ENCODE measurements around the gene GPR27.

The GPR27 gene, protein sequence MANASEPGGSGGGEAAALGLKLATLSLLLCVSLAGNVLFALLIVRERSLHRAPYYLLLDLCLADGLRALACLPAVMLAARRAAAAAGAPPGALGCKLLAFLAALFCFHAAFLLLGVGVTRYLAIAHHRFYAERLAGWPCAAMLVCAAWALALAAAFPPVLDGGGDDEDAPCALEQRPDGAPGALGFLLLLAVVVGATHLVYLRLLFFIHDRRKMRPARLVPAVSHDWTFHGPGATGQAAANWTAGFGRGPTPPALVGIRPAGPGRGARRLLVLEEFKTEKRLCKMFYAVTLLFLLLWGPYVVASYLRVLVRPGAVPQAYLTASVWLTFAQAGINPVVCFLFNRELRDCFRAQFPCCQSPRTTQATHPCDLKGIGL

DNA sequence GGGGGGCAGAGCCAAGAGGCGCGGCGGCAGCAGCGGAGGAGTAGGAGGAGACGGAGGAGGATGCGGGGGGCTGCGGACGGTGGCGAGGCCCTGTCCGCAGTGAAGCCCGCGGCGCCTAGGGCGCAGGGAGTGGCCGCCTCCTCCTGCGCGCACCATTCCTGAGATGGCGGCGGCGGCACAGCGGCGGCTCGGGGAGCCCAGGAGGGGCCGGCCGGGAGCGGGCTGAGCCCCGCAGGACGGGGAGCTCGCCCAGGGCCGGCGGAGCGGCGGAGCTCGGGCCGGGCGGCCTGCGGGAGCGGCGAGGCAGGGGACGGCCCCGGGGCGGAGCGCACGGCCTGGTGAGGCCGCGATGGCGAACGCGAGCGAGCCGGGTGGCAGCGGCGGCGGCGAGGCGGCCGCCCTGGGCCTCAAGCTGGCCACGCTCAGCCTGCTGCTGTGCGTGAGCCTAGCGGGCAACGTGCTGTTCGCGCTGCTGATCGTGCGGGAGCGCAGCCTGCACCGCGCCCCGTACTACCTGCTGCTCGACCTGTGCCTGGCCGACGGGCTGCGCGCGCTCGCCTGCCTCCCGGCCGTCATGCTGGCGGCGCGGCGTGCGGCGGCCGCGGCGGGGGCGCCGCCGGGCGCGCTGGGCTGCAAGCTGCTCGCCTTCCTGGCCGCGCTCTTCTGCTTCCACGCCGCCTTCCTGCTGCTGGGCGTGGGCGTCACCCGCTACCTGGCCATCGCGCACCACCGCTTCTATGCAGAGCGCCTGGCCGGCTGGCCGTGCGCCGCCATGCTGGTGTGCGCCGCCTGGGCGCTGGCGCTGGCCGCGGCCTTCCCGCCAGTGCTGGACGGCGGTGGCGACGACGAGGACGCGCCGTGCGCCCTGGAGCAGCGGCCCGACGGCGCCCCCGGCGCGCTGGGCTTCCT, at the start of gene GPR27:
GPR27 (plus strand) TSS at position 155 of the 909 bp plus-strand sequence; CDS start at position 350, 195 bp downstream.
- DNase-seq, result no peak

DNA sequence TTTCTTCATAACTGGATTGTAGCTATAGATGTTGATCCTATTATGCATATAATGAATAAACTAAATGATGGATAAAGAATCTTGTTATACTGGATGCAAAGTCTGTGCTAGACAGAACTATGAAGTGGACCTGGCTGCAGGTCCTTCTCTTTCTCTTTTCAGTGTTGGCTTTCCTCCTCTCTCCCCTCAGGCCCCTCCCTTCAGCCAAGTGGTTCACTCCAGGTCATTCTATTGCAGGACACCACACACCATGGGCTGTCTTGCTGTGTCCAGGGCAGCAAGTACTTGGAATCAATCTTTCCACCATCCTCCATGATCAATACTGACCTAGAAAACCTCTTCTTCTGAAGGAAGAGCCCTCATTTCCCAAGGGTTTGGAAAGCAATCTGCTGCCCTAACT, 48.7 kb upstream of the GPR27 start:
- DNase-seq, result no peak

DNA sequence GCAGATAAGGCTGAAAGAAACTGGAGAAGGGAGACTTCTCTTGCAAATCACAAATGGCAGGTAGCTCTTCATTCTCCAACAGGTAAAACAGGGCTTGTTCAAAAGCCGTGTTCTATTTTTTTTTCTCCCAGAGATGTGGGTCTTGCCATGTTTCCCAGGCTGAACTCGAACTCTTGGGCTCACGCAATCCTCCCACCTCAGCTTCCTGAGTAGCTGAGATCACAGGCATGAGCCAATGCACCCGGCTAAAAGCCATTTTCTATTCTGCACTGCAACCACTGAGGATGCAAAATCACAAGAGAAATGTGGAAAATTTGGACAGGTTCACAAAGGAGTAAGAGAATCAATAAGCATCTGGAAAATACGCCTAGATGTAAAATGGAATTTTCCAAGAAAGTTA, 48.0 kb upstream of the GPR27 start:
- DNase-seq, result no peak

DNA sequence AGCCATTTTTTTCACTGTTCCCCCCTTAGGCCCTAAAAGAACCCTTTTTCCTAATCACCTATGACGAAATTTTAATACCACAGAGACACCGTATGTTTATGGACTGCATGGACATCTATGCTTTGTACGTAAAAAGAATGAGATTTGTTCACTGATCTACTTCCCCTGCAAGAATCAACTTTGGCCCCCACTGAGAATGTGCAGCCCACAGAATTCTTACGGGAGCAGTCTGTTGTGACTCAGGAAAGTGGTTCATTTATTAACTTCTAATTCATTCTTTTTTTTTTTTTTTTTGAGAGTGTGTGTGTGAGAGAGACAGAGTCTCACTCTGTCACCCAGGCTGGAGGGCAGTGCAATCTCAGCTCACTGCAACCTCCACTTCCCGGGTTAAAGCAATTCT, 46.1 kb upstream of the GPR27 start:
- no peak for DNase-seq

DNA sequence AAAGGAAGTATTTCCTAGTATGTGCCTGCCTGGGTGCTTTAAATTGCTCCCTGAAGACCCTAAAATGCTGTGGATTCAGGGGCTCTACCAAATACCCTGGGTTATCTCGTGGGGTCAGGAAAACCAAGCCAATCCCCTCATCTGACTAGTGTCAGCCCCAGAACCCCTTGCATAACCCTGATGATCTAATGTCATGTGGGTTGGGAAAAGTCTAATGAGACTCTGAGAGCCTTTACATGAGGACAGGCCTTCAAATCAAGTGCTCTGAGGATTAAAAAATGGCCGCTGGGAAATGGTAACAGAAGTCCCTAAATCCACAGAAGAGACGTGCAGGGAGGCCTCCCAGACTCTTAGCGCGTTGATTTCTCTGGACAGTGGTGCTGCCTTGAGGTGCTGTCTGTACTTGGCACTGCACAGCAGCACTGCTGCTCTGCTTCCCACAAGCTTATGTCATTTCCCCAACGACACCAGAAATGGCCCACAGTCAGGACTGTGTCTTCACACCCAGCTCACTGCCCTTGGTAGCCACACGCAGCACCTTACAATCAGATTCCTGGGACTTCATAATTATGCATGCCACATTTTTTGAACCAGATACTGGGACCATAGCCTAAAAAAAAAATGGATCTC, 45.1 kb upstream of the GPR27 start:
- no peak for DNase-seq

DNA sequence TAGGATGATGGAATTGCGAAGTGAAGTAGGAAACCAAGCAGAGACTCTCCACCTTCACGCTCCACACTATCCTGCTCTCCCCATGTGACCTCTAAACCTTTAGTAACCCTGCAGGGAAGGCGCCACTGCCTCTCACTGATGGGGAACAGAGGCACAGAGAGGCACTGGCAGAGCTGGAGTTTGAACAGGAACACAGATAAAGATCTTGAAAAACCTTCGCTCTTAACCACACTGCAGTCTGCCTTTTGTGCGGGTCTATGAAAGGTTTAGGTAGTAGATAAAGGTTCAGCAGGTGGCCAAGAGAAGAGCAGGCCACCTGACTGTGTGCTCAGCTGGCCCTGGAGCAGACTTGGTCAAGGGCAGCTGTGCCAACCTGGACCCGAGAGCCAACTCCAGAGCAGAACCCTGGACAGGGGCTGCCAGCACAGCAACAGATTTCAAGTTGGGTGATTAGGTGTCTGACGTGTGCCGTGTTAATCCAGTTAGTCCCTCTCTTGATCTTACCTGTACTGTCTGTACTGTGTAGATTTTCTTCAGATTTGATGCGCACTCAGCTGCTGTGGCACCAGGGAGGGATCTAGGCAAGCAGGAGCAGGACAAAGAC, 43.6 kb upstream of the GPR27 start:
- DNase-seq, result no peak

DNA sequence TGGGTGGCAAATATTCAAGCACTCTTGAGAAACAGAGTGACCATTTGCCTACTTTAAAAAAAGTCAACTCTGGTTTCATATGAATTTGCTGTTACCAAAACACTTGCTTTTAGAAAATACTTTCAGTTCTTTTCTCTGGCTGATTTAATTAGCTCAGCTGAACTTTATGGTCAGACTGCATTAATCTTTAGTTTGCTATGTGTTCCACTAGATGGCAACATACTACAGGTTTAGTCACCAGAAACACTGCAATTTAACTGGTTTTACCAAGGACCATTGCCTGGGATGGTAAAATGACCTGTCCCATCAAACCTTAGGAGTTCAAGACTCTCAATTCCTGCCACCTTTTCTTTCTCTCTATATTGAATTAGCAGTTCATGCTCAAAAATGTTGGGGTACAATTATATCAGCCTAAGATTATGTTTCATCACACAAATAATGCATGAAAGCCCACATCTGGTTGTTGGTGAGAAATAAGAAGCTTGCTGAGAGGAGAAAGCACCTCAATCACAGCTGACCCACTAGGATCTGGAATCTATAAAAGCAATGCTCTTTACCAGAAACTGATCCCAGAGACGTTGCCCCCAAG, 42.7 kb upstream of the GPR27 start:
- no peak for DNase-seq

DNA sequence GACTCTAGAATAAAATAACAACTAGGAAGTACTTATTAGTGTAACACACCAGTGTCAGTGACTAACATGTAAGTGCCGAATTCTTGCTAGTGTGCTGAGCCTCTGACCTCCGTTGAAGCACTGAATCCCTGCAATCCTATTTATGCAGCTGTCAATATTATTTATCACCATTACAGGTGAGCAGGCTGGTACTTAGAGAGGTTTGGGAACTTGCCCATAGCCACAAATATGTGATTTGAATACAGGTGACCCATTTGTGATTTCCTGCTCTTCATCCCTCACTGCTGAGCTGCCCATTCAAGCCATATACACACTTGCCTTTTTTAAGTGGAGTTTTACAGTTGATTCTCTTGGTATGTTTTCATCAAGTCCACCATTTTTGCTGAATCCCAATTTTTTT, 40.6 kb upstream of the GPR27 start:
- DNase-seq, result no peak

DNA sequence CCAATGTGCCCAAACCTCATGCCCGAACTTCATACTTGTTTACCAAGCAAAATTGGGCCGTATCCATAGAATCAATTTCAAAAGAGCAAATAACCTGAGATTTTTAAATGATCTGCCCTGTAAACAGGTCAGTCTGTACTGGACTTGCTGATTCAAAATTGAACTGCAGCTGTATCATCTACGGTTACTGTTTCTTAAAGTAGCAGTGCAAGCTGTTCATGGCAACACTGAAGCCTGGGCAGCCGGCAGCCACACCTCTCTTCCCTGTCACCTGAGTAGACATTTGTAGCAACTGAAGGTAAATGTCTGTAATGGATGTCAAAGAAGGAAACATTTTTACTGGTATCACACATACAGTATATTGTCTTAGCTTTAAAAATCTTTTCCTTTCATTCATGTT, 39.1 kb upstream of the GPR27 start:
- no peak for DNase-seq

DNA sequence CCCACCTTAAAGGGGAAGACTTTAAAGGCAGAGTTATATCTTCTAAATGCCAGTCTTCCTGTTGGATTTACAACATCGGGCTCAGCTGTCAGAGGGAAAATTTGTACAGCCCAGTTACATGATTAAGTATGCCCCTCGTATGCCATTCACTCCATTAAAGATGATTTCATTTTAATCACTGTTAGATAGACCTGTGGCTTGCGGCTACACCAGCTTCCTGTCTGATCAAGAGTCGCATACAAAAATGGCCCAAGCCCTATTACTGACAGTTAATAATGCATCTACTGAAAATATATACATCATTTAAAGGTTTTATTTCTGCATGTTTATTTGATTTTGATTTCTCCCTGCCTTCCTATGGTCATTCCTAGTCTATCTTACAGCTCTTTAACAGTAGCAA, 35.6 kb upstream of the GPR27 start:
- DNase-seq, result no peak

DNA sequence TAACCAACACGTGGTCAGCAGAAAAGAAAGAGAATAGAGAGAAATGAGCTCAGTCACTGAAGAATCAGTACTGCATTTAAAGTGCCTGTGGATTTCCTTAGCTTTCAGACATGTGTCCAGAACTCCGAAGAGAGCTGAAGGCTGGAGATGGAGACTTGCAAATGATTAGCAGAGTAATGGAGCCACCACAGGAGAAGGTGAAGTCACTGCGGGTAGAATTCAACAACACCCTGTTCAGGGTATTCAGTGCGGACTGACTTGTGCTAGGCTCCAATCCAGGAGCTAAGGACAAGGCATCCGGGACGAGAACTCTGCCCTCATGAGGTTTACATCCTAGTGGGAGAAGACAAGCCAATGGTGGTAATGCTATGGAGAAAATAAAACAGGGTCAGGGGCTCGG, 32.7 kb upstream of the GPR27 start:
- no peak for DNase-seq

DNA sequence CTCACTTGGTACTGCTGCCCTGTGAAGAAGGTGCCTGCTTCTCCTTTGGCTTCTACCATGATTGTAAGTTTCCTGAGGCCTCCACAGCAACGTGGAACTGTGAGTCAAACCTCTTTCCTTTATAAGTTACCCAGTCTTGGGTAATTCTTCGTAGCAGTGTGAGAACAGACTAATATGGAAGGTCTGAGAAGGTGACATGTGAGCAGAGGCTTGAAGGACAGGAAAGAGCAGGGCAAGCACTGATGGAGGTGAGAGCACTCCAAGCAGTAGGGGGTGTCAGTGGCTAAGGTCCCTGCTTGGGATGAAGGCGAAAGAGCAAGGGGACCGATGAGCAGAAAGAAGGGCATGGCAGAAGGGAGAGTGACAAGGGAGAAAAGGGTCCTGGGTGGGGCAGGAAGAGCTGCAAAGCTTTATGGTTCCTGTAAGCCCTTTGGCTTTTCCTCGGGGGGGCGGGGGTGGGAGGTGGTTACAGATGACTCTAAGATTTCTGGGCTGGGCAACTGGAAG, 32.0 kb upstream of the GPR27 start:
- no peak for DNase-seq

DNA sequence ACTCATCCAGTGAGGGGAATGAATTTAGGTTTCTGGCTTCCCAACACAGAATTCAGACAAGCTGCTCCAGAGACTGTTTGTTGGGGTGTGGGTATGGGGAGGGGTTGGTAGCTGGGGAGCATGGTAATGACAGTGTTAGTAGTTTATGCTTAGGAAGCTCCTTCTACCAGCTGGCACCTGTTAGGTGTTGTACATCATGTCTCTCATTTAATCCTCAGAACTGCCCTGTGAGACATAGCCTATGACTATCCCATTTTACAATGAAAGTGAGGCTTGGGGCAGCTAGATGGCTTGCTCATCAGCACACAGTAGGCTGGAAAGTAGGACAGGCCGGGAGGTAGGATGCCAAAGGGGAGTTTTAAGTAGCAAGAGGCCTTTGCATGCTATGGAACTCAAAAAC, 31.0 kb upstream of the GPR27 start:
- DNase-seq, result no peak

DNA sequence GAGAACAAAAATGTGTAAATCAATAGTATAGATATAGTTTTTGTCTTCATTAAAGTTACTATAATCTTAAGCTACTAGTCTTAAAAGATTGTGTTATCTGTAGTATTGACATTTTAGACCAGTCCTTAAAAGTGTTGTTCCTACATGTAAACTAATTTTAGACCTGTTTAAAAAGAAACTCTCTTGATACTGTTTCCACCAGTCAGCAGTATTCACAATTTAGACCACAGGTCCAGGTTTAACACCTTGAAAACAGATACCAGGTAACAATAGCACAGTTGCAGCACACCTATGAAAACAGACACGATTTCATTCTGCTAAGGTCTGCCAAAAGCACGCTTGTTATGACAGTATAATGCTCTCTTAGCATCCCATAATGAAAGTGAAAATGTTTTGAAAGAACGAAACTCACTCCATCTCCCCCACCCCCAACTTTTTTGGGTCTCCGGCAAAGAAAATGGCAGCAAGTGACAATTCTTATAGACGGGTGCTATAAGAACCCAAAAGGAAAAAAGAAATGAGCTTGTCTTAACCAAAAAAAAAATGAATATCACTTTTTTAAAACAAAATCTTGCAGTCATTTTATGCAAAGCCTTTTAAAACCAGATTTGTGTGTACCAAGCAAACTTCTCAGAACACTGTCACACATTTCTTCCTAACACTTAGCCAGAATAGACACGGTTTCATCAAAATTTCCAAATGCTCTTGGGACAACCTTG, 30.0 kb upstream of the GPR27 start:
- no peak for DNase-seq

DNA sequence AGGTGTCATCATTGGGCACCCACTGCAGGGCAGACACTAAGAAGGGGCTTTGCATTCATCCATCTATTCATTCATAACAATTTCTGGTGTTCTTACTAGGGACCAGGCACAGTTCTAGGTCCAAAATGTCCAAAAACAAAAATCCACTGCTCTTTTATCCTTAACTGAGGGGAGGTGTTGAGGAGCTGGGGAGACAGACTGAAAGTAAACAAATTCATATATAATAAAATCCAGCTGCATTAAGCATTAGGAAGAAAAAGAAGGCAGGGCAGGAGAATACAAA, 29.5 kb upstream of the GPR27 start:
- no peak for DNase-seq

DNA sequence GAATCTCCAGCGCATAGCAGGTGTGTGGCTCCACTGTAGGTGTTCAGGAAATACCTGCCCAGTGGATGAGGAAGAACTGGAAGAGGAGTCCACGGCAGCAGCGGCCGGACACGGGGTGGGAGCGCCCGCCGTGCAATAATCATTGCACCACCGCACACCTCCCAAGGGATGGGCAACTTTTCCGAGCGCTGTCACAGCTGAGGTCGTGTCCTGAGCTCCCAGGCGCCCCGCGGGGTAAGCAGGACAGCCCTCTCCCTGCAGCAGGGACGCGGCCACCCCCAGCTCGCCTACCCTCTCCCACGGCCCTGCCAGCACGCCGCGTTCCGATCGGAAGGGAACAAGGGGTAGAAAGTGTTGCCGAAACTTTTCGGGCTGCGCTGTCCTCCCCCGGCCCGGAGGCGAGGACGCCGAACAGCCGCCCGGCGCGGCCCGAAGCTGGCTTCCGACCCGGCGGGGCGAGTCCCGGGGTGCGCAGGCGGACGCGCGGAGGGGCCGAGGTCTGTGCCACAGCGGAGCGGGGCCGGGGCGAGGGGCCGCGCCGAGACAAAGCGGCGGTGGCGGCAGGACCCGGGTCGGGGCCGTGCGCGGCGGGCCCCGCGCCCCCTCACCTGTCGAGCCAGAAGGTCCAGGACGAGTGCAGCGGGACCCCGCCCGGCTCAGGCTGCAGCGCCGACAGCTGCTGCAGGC, 28.9 kb upstream of the GPR27 start:
- DNase-seq, result no peak

DNA sequence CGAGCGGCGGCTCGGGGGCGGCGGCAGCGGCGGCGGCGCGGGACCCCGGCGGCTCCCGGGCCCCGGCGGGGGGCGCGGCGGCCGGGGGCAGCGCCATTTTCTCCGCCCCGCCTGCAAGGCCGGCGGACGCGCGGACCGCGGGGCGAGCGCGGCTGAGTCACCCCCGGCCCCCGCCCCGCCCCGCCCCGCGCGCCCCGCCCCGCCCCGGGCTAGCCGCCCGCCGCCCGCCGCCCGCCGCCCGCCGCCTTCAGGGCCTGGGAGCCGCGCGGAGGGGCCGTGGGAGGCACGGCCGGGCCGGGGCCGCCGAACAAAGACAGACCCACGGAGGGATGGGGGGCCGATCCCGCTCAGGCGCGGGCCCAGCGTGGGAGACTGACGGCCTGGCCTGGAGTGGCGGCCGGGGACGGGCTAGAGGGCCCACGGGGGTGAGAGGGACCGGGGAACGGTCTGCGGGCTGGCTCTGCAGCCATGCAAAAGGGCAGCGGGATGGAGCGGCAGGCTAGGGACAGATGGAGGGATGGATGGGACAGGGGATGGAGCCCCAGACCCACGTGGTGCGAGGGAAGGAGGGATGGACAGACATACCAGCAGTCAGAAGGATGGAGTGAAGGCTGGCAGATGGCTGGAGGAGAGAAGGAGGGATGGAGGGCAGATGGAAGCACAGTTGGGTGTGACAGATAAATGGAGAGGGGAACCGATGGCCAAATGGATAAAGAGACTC, 28.2 kb upstream of the GPR27 start, which contains the start of gene EIF4E3:
EIF4E3 (minus strand) TSS at position 132 of the 721 bp plus-strand sequence; CDS start at position 97, 35 bp downstream.
- DNase-seq, result no peak

DNA sequence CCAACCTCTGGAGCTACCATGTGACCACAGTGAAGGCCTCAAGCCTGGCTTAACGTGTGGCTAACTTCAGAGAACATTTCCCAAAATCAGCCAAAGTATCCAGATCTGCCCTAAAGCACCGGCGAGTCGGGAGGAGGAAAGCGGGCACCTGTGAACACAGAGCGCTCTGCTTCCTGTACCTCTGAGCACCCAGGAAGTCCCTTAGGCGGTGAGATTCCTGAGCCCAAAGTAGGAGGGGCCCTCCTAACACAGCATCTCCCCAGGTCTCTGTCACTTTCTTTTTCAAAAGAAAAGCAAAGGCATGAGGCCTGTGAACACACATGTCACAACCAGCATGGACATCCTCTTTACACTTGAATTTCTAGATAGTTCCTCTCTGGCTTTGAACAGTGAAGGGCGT, 27.5 kb upstream of the GPR27 start:
- no peak for DNase-seq

DNA sequence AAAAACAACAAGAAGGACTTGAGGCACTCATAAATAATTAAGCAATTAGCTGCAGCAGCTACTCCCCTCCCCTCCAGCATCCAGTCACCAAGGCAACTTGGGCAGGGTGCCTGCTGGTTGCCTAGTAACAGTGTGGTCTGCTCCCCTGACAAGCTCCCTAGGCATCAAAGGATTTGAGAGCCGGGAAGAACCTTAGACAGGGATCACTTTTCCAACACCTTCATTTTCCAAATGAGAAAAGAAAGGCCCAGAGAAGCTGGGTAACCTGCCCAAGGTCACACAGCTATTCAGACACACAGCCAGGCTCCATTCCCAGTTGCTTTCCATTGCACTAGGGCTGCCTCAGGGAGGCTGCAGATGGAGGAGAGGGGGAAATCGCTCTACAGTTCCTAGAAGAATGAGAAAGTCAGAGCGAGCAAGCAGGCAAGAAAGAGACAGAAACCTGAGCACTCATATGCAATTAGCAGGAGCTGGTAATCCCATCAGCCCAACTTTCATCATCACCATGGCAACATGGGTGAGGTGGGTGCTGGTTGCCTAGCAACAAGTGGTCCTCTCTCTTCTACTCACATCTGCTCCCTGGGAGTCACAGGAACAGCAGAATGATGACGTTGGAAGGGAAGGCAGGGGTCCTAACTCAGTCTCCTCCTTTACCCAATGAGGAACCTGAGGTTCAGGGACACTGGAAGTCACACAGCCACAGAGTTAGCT, 24.9 kb upstream of the GPR27 start:
- DNase-seq, result no peak

DNA sequence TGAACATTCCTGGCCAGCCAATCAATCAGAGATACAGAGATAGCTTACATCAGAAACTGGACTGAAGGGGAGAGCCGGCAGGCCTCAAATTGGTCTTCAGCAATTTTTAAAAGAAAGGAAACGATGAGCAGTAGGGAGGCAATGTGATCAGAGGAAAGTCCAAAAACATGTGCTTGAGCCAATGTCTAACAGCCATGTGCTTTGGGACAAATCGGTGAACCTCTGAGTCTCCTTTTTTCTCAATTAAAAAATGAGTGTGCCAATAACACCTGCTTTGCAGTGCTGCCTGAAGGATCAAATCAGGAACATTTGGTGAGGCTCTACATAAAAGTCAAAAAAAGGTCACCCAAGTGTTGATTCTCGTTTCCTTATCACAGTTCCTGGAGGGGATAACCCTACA, 21.0 kb upstream of the GPR27 start:
- no peak for DNase-seq
